ENCODE results near the gene TOR2A.

Gene TOR2A

GRCh38 chr9:127726871-127727270 is 8.2 kb downstream of the TOR2A start:
- TF ChIP-seq, protein P1, sequence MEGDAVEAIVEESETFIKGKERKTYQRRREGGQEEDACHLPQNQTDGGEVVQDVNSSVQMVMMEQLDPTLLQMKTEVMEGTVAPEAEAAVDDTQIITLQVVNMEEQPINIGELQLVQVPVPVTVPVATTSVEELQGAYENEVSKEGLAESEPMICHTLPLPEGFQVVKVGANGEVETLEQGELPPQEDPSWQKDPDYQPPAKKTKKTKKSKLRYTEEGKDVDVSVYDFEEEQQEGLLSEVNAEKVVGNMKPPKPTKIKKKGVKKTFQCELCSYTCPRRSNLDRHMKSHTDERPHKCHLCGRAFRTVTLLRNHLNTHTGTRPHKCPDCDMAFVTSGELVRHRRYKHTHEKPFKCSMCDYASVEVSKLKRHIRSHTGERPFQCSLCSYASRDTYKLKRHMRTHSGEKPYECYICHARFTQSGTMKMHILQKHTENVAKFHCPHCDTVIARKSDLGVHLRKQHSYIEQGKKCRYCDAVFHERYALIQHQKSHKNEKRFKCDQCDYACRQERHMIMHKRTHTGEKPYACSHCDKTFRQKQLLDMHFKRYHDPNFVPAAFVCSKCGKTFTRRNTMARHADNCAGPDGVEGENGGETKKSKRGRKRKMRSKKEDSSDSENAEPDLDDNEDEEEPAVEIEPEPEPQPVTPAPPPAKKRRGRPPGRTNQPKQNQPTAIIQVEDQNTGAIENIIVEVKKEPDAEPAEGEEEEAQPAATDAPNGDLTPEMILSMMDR (IDR thresholded peaks at IDR 0.05; ENCODE audit: insufficient read depth, low read depth, low read length, missing control alignments): no peak
- no peak for DNase-seq (ENCODE audit: low read depth)
- H3K4me3 ChIP-seq (ENCODE audit: low read depth, low read length): no peak overlapping the region

GRCh38 chr9:127724012-127724411 is 11.1 kb downstream of the TOR2A start:
- H3K4me3 ChIP-seq (ENCODE audit: low read depth, low read length): no peak overlapping the region
- TF ChIP-seq, protein P1 (IDR thresholded peaks at IDR 0.05; ENCODE audit: insufficient read depth, low read depth, low read length, missing control alignments): no peak
- DNase-seq (ENCODE audit: low read depth): no peak

- TF ChIP-seq, protein P1 (IDR thresholded peaks at IDR 0.05; ENCODE audit: insufficient read depth, low read depth, low read length, missing control alignments): no peak
- no peak overlapping the region for H3K4me3 ChIP-seq (ENCODE audit: low read depth, low read length)
- DNase-seq (ENCODE audit: low read depth): no peak
Observed at GRCh38 chr9:127723444-127723843, 11.7 kb downstream of the TOR2A start.

- H3K4me3 ChIP-seq (ENCODE audit: low read depth, low read length): no peak overlapping the region
- no peak for DNase-seq (ENCODE audit: low read depth)
- TF ChIP-seq, protein P1 (IDR thresholded peaks at IDR 0.05; ENCODE audit: insufficient read depth, low read depth, low read length, missing control alignments): no peak
Observed at GRCh38 chr9:127723013-127723412, 12.1 kb downstream of the TOR2A start.

GRCh38 chr9:127722055-127722745 is 12.9 kb downstream of the TOR2A start:
- DNase-seq (ENCODE audit: low read depth): no peak
- no peak overlapping the region for H3K4me3 ChIP-seq (ENCODE audit: low read depth, low read length)
- TF ChIP-seq, protein P1 (IDR thresholded peaks at IDR 0.05; ENCODE audit: insufficient read depth, low read depth, low read length, missing control alignments): no peak

DNA sequence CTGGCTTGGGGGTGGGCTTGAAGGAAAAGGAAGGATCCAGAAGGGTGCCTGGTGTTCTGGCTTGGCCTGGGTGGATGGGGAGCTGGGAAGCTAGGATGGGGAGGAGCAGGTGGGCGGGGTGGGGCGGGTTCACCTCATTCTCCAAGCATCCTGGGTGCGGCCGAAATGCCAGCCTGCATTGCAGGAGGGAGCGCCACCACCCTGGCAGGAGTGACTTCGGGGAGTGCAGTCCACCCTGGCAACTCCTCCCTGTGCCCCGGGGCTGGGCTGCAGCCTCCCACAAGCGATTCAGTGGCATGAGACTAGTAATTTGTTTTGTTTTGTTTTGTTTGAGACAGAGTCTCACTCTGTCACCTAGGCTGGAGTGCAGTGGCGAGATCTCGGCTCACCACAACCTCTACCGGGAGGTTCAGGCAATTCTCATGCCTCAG is 13.7 kb downstream of the TOR2A start:
- DNase-seq (ENCODE audit: low read depth): no peak
- H3K4me3 ChIP-seq (ENCODE audit: low read depth, low read length): no peak overlapping the region
- TF ChIP-seq, protein P1 (IDR thresholded peaks at IDR 0.05; ENCODE audit: insufficient read depth, low read depth, low read length, missing control alignments): no peak

DNA sequence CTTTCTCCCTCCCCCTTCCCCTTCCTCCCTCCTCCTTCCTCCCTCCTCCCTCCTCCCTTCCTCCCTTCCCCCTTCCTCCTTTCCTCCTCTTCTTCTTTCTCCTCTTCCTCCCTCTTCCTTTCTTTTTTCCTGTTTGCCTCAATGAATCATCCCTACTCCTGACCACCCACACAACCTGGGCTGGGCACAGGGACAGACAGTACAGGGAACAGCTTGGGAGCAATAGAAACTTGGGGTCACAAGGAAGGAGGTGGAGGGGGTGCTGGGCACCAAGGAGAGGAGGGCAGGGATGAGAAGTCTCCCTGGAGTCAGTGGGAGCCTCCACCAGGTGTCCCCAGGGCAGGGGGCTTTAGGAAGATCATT is 14.2 kb downstream of the TOR2A start:
- no peak for DNase-seq (ENCODE audit: low read depth)
- no peak overlapping the region for H3K4me3 ChIP-seq (ENCODE audit: low read depth, low read length)
- TF ChIP-seq, protein P1 (IDR thresholded peaks at IDR 0.05; ENCODE audit: insufficient read depth, low read depth, low read length, missing control alignments): no peak
